ENCODE data around the gene FBXO21.
"Not testable (repeated sequence)": the region's sequence is repeated elsewhere in the genome, so short reads cannot be mapped to it uniquely, and the experiment has no call there.

The FBXO21 gene

DNA sequence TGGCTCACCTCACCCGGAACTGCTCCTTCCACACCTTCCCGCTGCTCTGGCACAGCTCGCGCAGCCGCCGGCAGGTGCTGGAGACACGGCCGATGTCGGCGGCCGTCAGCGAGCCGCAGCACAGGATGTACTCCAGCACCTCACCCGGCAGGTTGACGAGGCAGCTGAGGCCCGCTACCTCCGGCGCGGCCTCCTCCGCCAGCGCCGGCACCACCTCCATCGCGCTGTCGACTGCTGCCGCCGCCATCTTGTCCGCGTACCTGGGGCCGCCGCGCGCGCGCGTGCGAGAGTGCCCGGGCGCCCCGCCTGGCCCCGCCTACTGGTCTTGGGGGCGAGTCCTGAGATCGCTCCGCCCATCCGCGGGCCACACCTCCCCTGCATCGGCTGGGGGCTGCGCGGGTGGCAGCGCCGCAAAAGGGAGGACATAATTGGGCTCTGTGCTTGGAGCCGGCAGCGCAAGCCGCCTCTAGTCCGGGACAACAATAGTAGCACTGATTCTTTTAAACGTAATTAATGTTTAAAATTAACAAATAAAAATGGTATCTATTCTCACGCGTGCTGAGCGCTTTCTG lies at the start of gene FBXO21:
FBXO21 (minus strand) TSS at position 261 of the 572 bp plus-strand sequence; CDS start at position 247, 14 bp downstream.
- peak; percentile 95 for DNase-seq

DNA sequence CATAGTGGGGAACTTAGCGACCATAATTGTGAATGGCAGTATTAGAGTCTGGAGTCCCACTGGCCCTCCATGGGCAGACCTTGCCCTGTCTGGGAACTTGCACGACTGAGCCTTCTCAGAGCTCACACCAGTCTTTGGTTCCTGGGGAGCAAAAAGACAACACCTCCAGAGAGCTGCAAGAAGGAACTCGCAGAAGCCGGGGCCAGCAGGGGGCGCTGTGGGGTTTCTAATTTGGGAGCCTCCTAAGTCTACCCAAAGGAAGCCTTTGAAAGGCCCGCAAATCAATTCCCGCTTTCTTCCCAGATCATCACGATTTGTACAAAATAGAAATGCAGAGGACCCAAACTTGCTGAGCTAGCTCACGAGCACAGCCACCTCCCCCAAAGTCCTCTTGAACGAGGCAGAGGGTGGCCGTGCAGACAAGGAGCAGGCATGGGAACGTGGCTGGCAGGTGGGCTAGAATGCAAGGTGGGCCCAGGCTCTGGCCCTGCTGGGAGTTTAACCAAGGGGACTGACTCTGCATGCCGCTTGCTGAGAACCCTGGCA lies 46.3 kb upstream of the FBXO21 start:
- peak; percentile 87 for DNase-seq

GRCh38 chr12:117235261-117235660 lies 45.0 kb upstream of the FBXO21 start:
- DNase-seq: no peak

GRCh38 chr12:117234441-117234840 lies 44.2 kb upstream of the FBXO21 start:
- no peak for DNase-seq

DNA sequence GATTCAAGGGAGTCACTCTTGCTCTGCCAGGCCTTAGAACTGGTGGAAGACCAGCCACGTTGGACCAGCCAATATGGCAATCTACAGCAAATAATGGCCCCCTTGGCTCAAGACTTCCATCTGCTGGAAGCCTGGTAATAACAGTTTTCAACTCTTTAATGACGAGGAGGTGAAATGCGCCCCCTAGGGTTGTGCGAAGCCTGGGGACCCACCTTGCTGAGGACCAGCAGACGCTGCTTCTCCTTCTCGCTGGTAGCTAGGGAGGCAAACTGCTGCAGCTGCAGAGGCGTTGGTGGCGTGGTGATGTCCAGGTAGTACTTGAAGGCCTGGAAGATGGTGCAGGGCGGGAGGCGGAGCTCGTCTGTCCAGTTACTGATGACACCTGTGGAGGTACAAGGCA lies 41.5 kb upstream of the FBXO21 start:
- peak; percentile 5 for DNase-seq

GRCh38 chr12:117228239-117228638 lies 38.0 kb upstream of the FBXO21 start:
- DNase-seq: no peak

DNA sequence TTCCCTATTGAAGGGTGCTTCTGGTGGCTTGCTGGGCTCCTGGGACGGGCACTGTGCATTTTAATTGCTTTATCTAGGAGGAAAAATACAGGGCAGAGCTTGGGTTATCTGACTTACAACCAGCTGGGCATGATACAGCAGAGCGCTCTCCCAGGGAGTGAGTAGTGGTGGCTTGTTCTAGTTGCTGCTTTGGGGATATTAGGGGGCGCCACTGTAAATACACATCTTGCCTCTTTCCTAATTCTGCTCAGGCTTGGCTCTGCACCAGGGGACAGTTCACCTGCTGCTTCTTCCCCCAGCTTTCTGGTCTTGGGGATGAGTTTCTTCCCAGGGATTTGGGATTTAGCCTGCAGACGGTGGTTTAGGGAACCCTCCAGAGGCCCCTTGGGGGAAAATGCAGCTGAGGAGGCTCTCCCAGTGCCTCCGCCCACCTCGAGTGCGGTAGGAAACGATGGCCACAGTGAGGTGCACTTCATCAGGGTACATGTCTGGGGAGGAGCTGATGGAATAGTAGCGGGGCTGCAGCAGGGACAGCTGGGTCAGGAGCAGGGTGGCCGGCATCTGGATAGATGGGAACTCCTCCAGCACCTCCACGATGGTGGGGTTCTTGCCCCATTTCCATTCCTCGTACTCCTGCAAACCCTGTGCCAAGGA lies 36.9 kb upstream of the FBXO21 start:
- no peak for DNase-seq

- no peak for DNase-seq
Measured at GRCh38 chr12:117226505-117226904, 36.2 kb upstream of the FBXO21 start.

DNA sequence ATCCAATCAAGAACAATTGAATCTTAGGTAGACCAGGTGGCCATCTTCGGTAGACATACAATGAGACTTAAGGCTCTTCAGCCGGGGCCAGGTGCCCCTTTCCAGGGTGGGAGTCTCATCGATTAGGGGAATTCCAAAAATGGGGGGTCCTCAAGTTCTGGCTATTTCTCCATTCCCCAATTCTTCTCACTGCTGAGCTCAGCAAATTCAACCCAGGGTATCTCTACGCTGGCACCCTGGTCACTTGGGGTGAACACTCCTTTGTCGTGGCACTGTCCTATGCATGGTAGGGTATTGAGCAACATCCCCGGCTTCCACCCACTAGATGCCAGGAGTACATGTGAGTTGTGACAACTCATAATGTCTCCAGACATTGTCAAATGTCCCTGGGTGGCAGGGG lies 34.9 kb upstream of the FBXO21 start:
- DNase-seq: no peak

GRCh38 chr12:117220947-117221346 lies 30.7 kb upstream of the FBXO21 start:
- not testable (repeated sequence) for DNase-seq

- no peak for DNase-seq
Measured at GRCh38 chr12:117218149-117218548, 27.9 kb upstream of the FBXO21 start.

DNA sequence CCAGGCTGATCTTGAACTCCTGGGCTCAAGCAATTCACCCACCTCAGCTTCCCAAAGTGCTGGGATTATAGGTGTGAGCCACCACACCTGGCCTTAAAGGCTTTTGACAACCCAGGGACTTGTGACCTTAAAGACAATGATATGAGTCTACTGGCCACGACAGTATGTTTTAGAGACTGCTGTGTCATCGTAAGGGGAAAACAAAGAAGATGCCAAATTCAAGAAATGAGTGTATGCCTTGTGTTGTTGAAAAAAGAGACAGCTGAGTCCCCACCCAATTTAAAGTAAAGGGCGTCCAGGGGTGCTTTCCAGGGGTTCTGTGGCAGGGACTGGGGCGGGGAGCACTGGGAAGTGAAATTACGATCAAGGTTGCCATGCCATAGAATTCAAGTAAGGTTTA lies 26.4 kb upstream of the FBXO21 start:
- no peak for DNase-seq

- no peak for DNase-seq
Measured at GRCh38 chr12:117214797-117215196, 24.5 kb upstream of the FBXO21 start.

DNA sequence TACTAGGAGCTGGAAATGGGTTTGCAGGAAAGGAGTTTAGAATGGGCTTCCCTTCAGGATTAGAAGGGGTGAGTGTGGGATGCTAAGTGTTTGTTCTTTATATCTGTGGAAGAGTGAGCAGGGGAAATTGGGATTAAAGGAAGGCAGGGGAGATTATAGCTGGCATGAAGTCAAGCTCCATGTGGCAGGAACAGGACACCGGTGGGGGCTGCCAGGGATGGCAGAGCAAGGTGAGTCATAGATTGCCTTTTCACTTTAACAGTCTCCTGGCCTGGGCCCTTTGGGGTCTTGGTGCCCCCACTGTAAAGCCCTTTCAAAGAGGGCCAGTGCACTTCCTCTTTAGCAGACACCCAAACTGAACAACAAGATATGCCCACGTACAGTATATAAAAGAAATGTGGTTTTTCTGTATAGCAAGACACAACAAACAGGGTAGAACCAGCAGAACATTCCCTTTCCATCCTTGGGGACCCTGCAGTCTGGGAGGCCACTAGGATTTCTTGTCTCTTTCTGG lies 23.1 kb upstream of the FBXO21 start:
- DNase-seq: no peak

DNA sequence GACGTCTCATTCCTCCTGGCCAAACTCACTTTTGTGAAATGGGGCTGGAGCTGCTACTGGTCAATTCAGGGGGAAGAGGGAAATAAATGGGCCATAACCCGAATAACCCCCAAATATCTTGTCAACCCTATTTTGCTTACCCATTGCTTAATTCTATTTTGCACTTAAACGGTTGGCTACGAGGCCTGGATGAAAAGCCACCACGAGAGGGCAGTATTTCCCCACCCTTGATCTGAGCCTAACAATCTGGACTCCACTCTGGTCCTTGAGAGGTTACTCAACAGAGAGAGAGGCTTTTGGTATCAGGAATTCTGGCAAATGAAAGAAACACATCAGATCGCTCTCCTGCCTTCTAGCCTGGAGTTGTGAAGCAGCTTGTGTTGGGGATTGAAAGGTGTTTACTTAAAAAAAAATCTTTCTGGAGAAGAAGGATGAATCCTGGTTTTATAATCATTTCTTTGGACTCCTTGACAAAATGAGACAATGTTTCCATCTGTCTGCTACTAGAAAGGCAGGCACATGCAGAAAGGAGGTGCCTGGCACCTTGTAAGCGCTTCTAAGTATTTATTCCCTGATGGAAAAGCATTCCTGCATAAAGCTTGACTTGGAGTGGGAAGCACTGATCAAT lies 22.4 kb upstream of the FBXO21 start:
- peak; percentile 71 for DNase-seq

GRCh38 chr12:117210266-117210918 lies 20.1 kb upstream of the FBXO21 start:
- DNase-seq: no peak

GRCh38 chr12:117209626-117210025 lies 19.4 kb upstream of the FBXO21 start:
- DNase-seq: no peak

- DNase-seq: no peak
Measured at GRCh38 chr12:117208811-117209455, 18.7 kb upstream of the FBXO21 start.

DNA sequence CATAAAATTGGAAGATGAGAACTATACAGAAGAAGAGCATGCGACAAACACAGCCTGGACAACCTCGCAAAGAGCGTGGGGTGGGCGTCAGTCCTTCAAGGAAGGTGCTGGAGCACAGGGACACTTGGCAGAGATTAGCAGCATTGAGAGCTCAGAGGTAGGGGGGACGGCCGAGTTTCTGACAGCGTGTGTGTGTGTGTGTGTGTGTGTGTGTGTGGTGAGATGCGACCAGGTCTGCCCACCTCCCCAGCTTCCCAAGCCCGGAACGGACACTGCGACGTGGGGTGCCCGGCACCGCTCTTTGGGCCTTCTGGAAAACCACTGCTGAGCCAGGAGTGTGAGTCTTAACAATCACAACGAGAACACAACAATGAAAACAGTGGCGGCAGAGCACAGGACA lies 17.9 kb upstream of the FBXO21 start:
- DNase-seq: no peak

GRCh38 chr12:117207675-117208074 lies 17.4 kb upstream of the FBXO21 start:
- DNase-seq: no peak

- DNase-seq: no peak
Measured at GRCh38 chr12:117202556-117202955, 12.3 kb upstream of the FBXO21 start.

DNA sequence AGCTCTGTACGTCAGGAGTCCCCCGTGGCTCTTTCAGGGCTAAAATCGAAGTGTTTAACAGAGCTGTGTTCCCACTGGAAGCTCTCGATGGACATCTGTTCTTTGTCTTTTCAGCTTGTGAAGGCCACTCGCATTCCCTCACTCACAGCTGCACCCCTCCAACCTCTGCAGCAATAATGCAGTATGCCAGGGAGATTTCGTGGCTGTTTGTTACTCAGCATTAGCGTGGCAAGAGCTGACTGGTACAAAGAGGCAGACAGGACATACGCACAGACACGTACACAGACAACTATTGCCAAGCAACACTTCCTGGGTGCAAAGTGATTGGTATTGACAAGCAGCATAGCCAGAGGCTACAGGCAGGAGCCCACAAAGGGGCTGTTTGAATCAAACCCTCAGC lies 11.8 kb upstream of the FBXO21 start:
- DNase-seq: no peak

Measured in activated CD4-positive, alpha-beta T cell treated with anti-CD3 and anti-CD28 coated beads, Interleukin-2, Interleukin-6, amounts not matched to agents 100 ng/mL and 50 ng/mL, durations not matched to agents 16 hours and 8 hours (primary cell).